ENCODE results near the gene ZNF143.
A peak's percentile ranks its signal among the peaks of the same experiment; 100 is the strongest.

The ZNF143 gene

DNA sequence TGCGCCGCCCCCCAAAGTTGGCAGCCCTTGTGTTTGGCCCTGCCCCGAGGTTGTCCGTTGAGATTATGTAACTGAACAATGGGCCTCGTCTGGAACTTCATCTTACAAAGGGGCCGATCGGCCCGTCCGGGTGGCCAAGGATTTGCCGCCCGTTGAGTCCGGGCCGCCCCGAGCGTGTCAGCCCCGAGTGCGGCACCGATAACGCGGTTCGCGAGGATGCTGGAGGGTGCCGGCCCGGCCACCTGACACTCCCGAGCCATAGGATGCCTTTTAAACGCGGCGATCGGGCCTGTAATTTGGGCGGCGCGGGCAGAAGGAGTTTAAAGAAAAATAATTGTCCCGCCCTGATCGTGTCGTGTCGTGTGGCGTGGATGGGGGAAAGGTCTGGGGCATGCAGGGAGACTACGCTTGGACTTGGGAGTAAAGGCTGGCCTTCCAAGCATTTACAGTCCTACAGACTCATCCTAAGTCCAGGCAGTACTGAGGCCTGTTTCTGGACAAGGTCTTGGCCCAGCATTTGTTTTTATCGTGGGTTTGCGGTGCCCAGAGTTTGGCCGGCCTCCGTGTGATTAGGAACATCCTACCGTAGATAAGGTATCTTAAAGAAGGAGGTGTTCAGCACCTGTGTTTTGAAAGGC, 113.9 kb downstream of the ZNF143 start:
- TF ChIP-seq, protein P1, sequence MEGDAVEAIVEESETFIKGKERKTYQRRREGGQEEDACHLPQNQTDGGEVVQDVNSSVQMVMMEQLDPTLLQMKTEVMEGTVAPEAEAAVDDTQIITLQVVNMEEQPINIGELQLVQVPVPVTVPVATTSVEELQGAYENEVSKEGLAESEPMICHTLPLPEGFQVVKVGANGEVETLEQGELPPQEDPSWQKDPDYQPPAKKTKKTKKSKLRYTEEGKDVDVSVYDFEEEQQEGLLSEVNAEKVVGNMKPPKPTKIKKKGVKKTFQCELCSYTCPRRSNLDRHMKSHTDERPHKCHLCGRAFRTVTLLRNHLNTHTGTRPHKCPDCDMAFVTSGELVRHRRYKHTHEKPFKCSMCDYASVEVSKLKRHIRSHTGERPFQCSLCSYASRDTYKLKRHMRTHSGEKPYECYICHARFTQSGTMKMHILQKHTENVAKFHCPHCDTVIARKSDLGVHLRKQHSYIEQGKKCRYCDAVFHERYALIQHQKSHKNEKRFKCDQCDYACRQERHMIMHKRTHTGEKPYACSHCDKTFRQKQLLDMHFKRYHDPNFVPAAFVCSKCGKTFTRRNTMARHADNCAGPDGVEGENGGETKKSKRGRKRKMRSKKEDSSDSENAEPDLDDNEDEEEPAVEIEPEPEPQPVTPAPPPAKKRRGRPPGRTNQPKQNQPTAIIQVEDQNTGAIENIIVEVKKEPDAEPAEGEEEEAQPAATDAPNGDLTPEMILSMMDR (IDR thresholded peaks at IDR 0.05; ENCODE audit: low read length, missing control alignments), result no peak
- peak overlapping the region; percentile 76 for H3K4me3 ChIP-seq (replicated peaks; ENCODE audit: low read depth, low read length)
- DNase-seq (ENCODE audit: low read depth), result peak; percentile 53

DNA sequence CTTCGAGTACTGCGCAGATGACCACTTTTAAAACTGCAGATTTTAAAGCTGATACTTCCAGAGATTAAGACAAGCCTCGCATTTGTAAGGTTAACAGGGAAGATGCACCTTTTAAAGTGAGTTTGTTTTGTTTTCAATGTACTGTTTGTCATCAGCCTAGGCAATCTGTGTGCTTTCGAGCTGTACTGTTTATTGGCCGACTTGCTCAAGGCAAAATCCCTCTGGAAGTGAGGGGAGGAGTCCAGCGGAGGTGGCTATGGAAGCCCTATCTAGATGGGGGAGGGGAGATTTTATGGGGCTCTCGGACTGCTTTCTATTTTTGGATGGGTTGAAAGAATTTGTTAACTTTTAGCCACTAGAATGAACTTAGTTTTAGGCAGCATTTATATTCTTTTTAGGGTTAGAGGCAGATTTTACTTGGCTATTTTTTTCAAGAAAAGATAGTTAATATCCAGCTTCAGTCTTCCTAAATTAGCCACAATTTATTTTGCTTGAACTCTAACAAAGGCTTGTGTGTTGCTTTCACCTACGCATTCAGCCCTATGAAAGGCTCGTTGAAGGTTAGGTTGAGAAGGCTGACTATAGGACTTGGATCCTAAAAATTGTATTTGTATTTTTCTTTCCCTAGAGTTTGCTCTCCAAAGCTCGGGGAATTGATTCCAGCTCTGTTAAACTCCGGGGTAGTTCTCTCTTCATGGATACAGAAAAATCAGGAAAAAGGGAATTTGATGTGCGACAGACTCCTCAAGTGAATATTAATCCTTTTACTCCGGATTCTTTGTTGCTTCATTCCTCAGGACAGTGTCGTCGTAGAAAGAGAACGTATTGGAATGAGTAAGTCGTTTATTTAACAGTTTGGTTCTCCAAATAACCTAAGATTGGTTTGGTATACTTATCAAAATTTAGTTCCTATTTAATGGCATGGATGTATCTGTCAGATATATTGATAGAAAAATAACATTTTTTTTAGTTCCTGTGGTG, 114.7 kb downstream of the ZNF143 start:
- DNase-seq (ENCODE audit: low read depth), result peak; percentile 92

DNA sequence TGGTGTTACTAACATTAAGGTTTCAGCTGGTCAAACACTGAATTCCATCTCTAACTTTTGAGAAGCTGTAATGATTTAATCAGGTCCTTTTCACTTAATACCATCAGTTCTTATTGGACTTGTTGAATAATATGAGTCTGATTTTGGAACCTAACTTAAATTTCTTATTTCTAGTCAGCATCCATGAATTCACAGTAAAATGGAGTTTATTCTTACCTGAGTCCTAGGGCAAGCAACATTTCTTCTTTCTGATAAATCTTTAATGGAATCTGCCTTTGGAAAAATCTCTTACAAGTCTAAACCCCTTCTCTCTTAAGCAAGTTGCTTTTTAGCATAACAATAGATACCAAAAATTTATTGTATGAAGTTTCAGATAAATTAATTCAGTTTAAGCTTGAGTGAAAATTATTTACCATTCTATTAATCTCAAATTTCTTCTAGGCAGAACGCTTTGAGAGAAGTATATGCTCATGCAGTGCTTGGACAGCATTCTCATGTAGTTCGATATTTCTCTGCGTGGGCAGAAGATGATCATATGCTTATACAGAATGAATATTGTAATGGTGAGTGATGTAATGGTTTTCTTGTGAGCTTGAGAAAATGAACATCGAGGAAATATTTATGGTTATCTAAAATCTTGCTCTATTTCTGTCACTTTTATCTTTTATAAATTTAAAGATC, 116.0 kb downstream of the ZNF143 start:
- DNase-seq (ENCODE audit: low read depth), result peak; percentile 67
- TF ChIP-seq, protein P1 (IDR thresholded peaks at IDR 0.05; ENCODE audit: low read length, missing control alignments), result no peak
- peak overlapping the region; percentile 76 for H3K4me3 ChIP-seq (replicated peaks; ENCODE audit: low read depth, low read length)

More for the DNA sequence above, 114.7 kb downstream of the ZNF143 start:
- peak overlapping the region; percentile 76 for H3K4me3 ChIP-seq (replicated peaks; ENCODE audit: low read depth, low read length)
- TF ChIP-seq, protein P1 (IDR thresholded peaks at IDR 0.05; ENCODE audit: low read length, missing control alignments), result no peak

DNA sequence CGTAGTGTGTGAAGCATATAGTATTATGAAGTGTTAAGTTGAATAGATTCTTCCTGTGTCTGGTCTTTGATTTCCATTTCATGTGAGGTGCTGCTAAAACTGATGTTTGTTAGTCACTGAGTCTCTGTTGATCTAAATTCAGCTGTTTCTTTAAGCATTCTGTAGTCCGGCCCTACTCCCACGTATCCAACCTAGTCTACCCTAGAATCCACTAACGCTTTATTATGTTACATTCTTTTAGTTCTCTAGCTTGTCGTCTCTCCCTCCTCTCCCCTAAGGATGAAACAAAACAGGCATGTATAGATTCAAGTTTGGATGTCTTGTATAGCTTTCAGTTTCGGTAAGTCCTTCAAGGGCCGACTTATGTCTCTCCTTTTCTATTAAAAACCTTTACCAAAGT, 116.7 kb downstream of the ZNF143 start:
- TF ChIP-seq, protein P1 (IDR thresholded peaks at IDR 0.05; ENCODE audit: low read length, missing control alignments), result no peak
- H3K4me3 ChIP-seq (replicated peaks; ENCODE audit: low read depth, low read length), result peak overlapping the region; percentile 76
- DNase-seq (ENCODE audit: low read depth), result peak; percentile 64

All from fibroblast of pulmonary artery (primary cell).